ENCODE measurements around the gene WASF2. TPM values are rescaled to one million over a fixed set of nuclear protein-coding genes. Genes with fewer than 3 reads are reported as not detected.

The WASF2 gene
- total RNA-seq, 1 experiment from 2014 or later = 68.6 TPM

DNA sequence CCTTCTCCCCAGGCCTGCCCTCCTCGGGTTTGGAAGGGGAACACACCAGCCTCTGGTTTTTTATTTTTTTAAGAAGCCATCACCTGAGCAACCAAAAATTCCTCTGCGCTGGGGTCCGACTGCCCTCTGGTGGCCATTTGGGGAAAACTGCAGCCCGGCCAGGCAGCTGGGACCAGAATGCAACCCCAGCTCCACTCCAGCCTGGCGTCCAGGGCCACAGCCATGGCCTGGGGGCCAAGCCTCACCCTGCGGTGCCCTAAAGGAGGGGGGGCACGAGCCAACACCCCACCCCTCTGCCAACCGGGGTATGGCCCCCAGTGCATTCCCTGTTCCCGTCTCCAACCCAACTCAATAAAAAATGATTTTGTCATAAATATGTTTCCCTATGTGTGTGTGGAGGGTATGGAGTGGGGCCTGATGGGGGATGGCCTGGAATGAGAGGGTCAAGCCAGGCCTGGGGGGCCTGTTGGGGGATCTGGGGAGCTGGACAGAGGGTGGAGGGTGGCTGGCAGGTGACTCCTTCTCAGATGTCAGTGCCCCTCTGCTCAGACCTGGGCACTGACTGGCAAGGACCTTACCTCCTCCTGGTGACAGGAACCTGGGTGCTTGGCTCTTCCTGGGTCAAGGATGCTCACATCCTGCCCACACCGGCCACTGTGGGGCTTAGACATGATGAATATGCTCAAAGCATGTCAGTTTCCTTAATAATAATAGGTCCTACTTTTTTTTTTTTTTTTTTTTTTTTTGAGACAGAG, 94.3 kb downstream of the WASF2 start:
- ChIA-PET CTCF (interaction anchor here (1.0 to 1.8 kb wide), 10 partner anchors 21 to 267 kb away, joined by 3 to 18 read pairs (median 6); partner anchors contain the start of gene MAP3K6), POLR2A (no interaction called here)
- Mint-ChIP-seq H3K4me3 (ENCODE audit: unreplicated experiment) (no peak overlapping the region), H3K36me3 (ENCODE audit: insufficient read depth, unreplicated experiment) (peaks cover 21% of the 10 kb centered on the region), H3K27me3 (ENCODE audit: insufficient read depth, unreplicated experiment) (no peaks in the 10 kb centered on the region), H3K9me3 (ENCODE audit: unreplicated experiment) (no peaks in the 10 kb centered on the region), H3K4me1 (ENCODE audit: low read depth, unreplicated experiment) (peaks cover 13% of the 10 kb centered on the region), H3K27ac (ENCODE audit: unreplicated experiment) (no peak overlapping the region)
- TF ChIP-seq, protein P1, sequence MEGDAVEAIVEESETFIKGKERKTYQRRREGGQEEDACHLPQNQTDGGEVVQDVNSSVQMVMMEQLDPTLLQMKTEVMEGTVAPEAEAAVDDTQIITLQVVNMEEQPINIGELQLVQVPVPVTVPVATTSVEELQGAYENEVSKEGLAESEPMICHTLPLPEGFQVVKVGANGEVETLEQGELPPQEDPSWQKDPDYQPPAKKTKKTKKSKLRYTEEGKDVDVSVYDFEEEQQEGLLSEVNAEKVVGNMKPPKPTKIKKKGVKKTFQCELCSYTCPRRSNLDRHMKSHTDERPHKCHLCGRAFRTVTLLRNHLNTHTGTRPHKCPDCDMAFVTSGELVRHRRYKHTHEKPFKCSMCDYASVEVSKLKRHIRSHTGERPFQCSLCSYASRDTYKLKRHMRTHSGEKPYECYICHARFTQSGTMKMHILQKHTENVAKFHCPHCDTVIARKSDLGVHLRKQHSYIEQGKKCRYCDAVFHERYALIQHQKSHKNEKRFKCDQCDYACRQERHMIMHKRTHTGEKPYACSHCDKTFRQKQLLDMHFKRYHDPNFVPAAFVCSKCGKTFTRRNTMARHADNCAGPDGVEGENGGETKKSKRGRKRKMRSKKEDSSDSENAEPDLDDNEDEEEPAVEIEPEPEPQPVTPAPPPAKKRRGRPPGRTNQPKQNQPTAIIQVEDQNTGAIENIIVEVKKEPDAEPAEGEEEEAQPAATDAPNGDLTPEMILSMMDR (IDR thresholded peaks at IDR 0.05; ENCODE audit: insufficient read depth in 1 of 2, low read depth in 1 of 2, low read length in 1 of 2, severe bottlenecking in 1 of 2, unreplicated experiment in 1 of 2) = peak; percentile 90 to 91
- intact Hi-C loops (cut with micrococcal nuclease; ENCODE audit: unreplicated experiment) = no loop called here
- H3K4me1 ChIP-seq = peaks cover 8% of the 10 kb centered on the region; the same call in 1 of the 2 replicates
- H3K36me3 ChIP-seq (ENCODE audit: control insufficient read depth, insufficient read depth, low read length) = no peaks in the 10 kb centered on the region
- H3K27me3 ChIP-seq (replicated peaks; ENCODE audit: control insufficient read depth, insufficient read depth, low read length) = no peaks in the 10 kb centered on the region
- no peak overlapping the region for H3K4me3 ChIP-seq (ENCODE audit: low read depth, low read length)
- no TSS peak for BruUV-seq (replicated peaks)
- peak; percentile 68 to 78 for DNase-seq
- H3K9me3 ChIP-seq = no peaks in the 10 kb centered on the region

DNA sequence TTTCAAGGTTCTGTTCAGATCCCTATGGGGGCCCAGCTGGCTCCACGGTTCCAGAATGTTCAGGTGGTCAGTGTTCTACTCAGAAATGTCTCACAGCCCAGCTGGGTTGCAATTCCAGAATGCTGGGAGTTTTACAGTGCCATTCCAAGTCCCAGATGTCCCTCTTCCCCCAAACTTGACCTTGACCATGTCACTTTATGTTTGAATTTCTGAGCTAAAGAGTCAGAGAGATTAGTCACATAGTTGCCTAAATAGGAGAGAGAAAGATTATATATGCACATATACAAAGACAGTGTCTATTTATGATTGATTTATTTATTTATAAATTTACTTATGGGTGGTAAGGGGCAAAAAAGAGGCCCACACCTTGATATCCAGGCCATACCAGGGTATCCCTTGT, 95.0 kb downstream of the WASF2 start:
- no peaks in the 10 kb centered on the region for H3K9me3 Mint-ChIP-seq (ENCODE audit: unreplicated experiment)
- Histone ChIP-seq H3K27me3 (replicated peaks; ENCODE audit: control insufficient read depth, insufficient read depth, low read length) (no peaks in the 10 kb centered on the region), H3K4me1 (peaks cover 8% of the 10 kb centered on the region; the same call in 1 of the 2 replicates), H3K36me3 (ENCODE audit: control insufficient read depth, insufficient read depth, low read length) (no peaks in the 10 kb centered on the region), H3K4me3 (ENCODE audit: low read depth, low read length) (no peak overlapping the region), H3K9me3 (no peaks in the 10 kb centered on the region)
- H3K4me3 Mint-ChIP-seq (ENCODE audit: unreplicated experiment) = no peak overlapping the region
- peaks cover 13% of the 10 kb centered on the region for H3K4me1 Mint-ChIP-seq (ENCODE audit: low read depth, unreplicated experiment)
- intact Hi-C loops (cut with micrococcal nuclease; ENCODE audit: unreplicated experiment) = loop anchor here (5.0 kb wide), 1 partner anchor 267 kb away; no protein-coding TSS in a partner anchor
- peaks cover 15% of the 10 kb centered on the region for H3K36me3 Mint-ChIP-seq (ENCODE audit: insufficient read depth, unreplicated experiment)
- CTCF ChIA-PET = interaction anchor here (0.6 to 1.8 kb wide), 12 partner anchors 14 to 585 kb away, joined by 3 to 18 read pairs (median 4); partner anchors contain the start of gene MAP3K6
- no peak for DNase-seq
- H3K27me3 Mint-ChIP-seq (ENCODE audit: insufficient read depth, unreplicated experiment) = no peaks in the 10 kb centered on the region
- POLR2A ChIA-PET = no interaction called here
- TSS peak; percentile 67 for BruUV-seq (replicated peaks)
- TF ChIP-seq, protein P1 (IDR thresholded peaks at IDR 0.05; ENCODE audit: insufficient read depth in 1 of 2, low read depth in 1 of 2, low read length in 1 of 2, severe bottlenecking in 1 of 2, unreplicated experiment in 1 of 2) = no peak
- no peak overlapping the region for H3K27ac Mint-ChIP-seq (ENCODE audit: unreplicated experiment)

DNA sequence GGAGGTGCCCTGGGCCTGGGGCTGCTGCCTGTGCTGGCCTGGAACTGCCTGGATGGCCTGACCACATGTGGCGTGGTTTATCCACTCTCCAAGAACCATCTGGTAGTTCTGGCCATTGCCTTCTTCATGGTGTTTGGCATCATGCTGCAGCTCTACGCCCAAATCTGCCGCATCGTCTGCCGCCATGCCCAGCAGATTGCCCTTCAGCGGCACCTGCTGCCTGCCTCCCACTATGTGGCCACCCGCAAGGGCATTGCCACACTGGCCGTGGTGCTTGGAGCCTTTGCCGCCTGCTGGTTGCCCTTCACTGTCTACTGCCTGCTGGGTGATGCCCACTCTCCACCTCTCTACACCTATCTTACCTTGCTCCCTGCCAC, 95.7 kb downstream of the WASF2 start:
- TF ChIP-seq, protein P1 (IDR thresholded peaks at IDR 0.05; ENCODE audit: insufficient read depth in 1 of 2, low read depth in 1 of 2, low read length in 1 of 2, severe bottlenecking in 1 of 2, unreplicated experiment in 1 of 2) = no peak
- Mint-ChIP-seq H3K4me1 (ENCODE audit: low read depth, unreplicated experiment) (peaks cover 13% of the 10 kb centered on the region), H3K27ac (ENCODE audit: unreplicated experiment) (no peak overlapping the region), H3K27me3 (ENCODE audit: insufficient read depth, unreplicated experiment) (no peaks in the 10 kb centered on the region), H3K36me3 (ENCODE audit: insufficient read depth, unreplicated experiment) (peaks cover 8% of the 10 kb centered on the region), H3K4me3 (ENCODE audit: unreplicated experiment) (no peak overlapping the region), H3K9me3 (ENCODE audit: unreplicated experiment) (no peaks in the 10 kb centered on the region)
- Histone ChIP-seq H3K4me1 (peaks cover 8% of the 10 kb centered on the region; the same call in 1 of the 2 replicates), H3K27me3 (replicated peaks; ENCODE audit: control insufficient read depth, insufficient read depth, low read length) (no peaks in the 10 kb centered on the region), H3K36me3 (ENCODE audit: control insufficient read depth, insufficient read depth, low read length) (no peaks in the 10 kb centered on the region), H3K9me3 (no peaks in the 10 kb centered on the region), H3K4me3 (ENCODE audit: low read depth, low read length) (no peak overlapping the region)
- CTCF ChIA-PET = interaction anchor here (0.6 to 1.8 kb wide), 6 partner anchors 22 to 584 kb away, joined by 3 to 18 read pairs (median 6); partner anchors contain the start of gene MAP3K6
- intact Hi-C loops (cut with micrococcal nuclease; ENCODE audit: unreplicated experiment) = loop anchor here (5.0 kb wide), 1 partner anchor 268 kb away; no protein-coding TSS in a partner anchor
- POLR2A ChIA-PET = no interaction called here
- no peak for DNase-seq
- no TSS peak for BruUV-seq (replicated peaks)
